ENCODE measurements around the gene MAST4. TPM values are rescaled to one million over a fixed set of nuclear protein-coding genes. Genes with fewer than 3 reads are reported as not detected.

MAST4 gene
- total RNA-seq, 1 experiment from 2014 or later = 10.9 TPM

- CTCF ChIA-PET = interaction anchor here (0.5 to 0.7 kb wide), 4 partner anchors 10 to 89 kb away, joined by 3 to 9 read pairs (median 4); no protein-coding TSS in a partner anchor
- H3K9me3 Mint-ChIP-seq (ENCODE audit: low read depth, unreplicated experiment) = peaks cover 2% of the 10 kb centered on the region
- TF ChIP-seq, protein P1, sequence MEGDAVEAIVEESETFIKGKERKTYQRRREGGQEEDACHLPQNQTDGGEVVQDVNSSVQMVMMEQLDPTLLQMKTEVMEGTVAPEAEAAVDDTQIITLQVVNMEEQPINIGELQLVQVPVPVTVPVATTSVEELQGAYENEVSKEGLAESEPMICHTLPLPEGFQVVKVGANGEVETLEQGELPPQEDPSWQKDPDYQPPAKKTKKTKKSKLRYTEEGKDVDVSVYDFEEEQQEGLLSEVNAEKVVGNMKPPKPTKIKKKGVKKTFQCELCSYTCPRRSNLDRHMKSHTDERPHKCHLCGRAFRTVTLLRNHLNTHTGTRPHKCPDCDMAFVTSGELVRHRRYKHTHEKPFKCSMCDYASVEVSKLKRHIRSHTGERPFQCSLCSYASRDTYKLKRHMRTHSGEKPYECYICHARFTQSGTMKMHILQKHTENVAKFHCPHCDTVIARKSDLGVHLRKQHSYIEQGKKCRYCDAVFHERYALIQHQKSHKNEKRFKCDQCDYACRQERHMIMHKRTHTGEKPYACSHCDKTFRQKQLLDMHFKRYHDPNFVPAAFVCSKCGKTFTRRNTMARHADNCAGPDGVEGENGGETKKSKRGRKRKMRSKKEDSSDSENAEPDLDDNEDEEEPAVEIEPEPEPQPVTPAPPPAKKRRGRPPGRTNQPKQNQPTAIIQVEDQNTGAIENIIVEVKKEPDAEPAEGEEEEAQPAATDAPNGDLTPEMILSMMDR (IDR thresholded peaks at IDR 0.05; ENCODE audit: unreplicated experiment) = no peak
- peaks cover 64% of the 10 kb centered on the region for H3K4me1 Mint-ChIP-seq (ENCODE audit: low read depth, unreplicated experiment)
- H3K4me3 Mint-ChIP-seq (ENCODE audit: low read depth, unreplicated experiment) = peak overlapping the region; percentile 7
- no peaks in the 10 kb centered on the region for H3K36me3 Mint-ChIP-seq (ENCODE audit: insufficient read depth, unreplicated experiment)
- H3K27ac Mint-ChIP-seq (ENCODE audit: unreplicated experiment) = peak overlapping the region; percentile 86
- intact Hi-C loops (cut with micrococcal nuclease; ENCODE audit: unreplicated experiment) = no loop called here
- BruUV-seq (replicated peaks) = no TSS peak
- no peaks in the 10 kb centered on the region for H3K27me3 Mint-ChIP-seq (ENCODE audit: unreplicated experiment)
- peak; percentile 68 for DNase-seq
Measured at GRCh38 chr5:67211926-67212325, 615.7 kb downstream of the MAST4 start.

DNA sequence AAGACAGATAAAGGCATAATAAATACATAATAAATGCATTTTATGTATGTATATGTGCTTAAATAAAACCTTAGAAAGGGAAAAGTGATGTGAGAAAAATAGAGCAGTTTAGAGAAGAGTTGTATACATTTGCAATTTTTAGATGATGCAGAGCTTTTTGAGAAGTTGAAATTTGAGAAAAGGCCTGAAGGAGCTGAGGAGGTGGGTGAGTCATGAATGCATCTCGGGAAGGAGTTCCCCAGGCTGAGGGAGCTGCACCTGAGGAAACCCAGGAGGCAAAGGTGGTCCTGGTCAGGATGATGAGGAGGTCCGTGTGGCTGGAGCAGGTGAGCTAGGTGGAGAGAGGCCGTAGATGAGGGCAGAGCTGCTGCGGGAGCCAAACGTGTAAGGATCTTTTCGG lies 617.8 kb downstream of the MAST4 start:
- H3K4me3 Mint-ChIP-seq (ENCODE audit: low read depth, unreplicated experiment) = peak overlapping the region; percentile 2
- peak overlapping the region; percentile 20 for H3K27ac Mint-ChIP-seq (ENCODE audit: unreplicated experiment)
- H3K27me3 Mint-ChIP-seq (ENCODE audit: unreplicated experiment) = no peaks in the 10 kb centered on the region
- H3K36me3 Mint-ChIP-seq (ENCODE audit: insufficient read depth, unreplicated experiment) = no peaks in the 10 kb centered on the region
- peaks cover 2% of the 10 kb centered on the region for H3K9me3 Mint-ChIP-seq (ENCODE audit: low read depth, unreplicated experiment)
- no TSS peak for BruUV-seq (replicated peaks)
- peaks cover 50% of the 10 kb centered on the region for H3K4me1 Mint-ChIP-seq (ENCODE audit: low read depth, unreplicated experiment)
- DNase-seq = no peak
- intact Hi-C loops (cut with micrococcal nuclease; ENCODE audit: unreplicated experiment) = no loop called here
- CTCF ChIA-PET = interaction anchor here (0.8 to 0.9 kb wide), 2 partner anchors 31 to 1039 kb away, joined by 3 read pairs; no protein-coding TSS in a partner anchor
- TF ChIP-seq, protein P1 (IDR thresholded peaks at IDR 0.05; ENCODE audit: unreplicated experiment) = no peak

- CTCF ChIA-PET = interaction anchor here (0.8 kb wide), 1 partner anchor 1038 kb away, joined by 3 read pairs; no protein-coding TSS in a partner anchor
- intact Hi-C loops (cut with micrococcal nuclease; ENCODE audit: unreplicated experiment) = no loop called here
- TF ChIP-seq, protein P1 (IDR thresholded peaks at IDR 0.05; ENCODE audit: unreplicated experiment) = no peak
- Mint-ChIP-seq H3K27ac (ENCODE audit: unreplicated experiment) (peak overlapping the region; percentile 48), H3K4me3 (ENCODE audit: low read depth, unreplicated experiment) (peak overlapping the region; percentile 39), H3K27me3 (ENCODE audit: unreplicated experiment) (no peaks in the 10 kb centered on the region), H3K36me3 (ENCODE audit: insufficient read depth, unreplicated experiment) (no peaks in the 10 kb centered on the region), H3K9me3 (ENCODE audit: low read depth, unreplicated experiment) (peaks cover 2% of the 10 kb centered on the region), H3K4me1 (ENCODE audit: low read depth, unreplicated experiment) (peaks cover 42% of the 10 kb centered on the region)
- peak; percentile 66 for DNase-seq
- no TSS peak for BruUV-seq (replicated peaks)
Measured at GRCh38 chr5:67214707-67215447, 618.7 kb downstream of the MAST4 start.

DNA sequence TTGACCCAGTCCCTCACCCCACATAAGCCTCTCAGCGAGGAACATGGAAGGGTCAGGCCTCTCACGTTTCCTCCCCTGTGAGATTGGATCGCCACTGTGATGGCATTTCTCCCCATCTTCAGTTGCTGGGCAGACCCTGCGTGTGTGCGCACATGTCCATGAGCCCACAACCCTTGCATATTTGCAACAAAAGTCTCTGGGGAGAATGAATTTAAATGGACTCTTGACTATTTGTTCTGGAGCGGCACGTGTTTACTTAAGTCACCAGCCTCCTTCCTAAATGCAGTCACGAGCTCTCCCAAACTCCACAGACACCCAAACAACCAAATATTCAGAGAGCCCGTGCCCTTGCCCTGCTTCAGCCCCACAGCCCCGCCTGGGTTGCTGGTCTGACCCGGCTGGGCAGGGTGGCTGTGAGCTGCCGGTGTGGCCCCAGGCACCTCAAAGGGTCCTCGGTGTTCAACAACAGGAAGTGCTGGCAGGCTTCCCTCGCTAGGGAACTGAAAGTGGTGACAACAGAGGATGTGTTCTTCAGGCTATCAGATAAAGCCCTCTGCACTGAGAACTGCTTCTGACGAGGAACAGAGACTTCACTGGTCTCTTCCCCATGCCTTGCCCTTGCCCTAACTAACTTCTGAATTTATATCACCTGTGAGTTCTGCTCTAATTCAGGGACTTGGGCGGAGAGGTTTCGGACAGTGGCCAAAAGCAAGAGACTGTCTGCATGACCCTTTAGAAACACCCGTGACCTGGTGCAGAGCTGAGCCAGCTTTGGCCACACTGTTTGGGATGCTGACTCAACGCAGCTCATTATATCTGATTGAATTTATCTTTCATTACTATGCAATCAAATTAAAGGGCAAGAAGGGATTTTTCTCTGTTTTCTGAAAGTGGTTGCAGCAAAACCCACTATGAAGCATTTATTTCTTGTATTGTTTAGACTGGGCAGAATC lies 619.6 kb downstream of the MAST4 start:
- DNase-seq = peak; percentile 59
- H3K36me3 Mint-ChIP-seq (ENCODE audit: insufficient read depth, unreplicated experiment) = no peaks in the 10 kb centered on the region
- peaks cover 42% of the 10 kb centered on the region for H3K4me1 Mint-ChIP-seq (ENCODE audit: low read depth, unreplicated experiment)
- CTCF ChIA-PET = interaction anchor here (1.0 kb wide), 1 partner anchor 558 kb away, joined by 3 read pairs; no protein-coding TSS in a partner anchor
- TF ChIP-seq, protein P1 (IDR thresholded peaks at IDR 0.05; ENCODE audit: unreplicated experiment) = no peak
- no TSS peak for BruUV-seq (replicated peaks)
- H3K4me3 Mint-ChIP-seq (ENCODE audit: low read depth, unreplicated experiment) = peak overlapping the region; percentile 39
- intact Hi-C loops (cut with micrococcal nuclease; ENCODE audit: unreplicated experiment) = no loop called here
- peak overlapping the region; percentile 48 for H3K27ac Mint-ChIP-seq (ENCODE audit: unreplicated experiment)
- H3K27me3 Mint-ChIP-seq (ENCODE audit: unreplicated experiment) = no peaks in the 10 kb centered on the region
- H3K9me3 Mint-ChIP-seq (ENCODE audit: low read depth, unreplicated experiment) = peaks cover 2% of the 10 kb centered on the region
